Liver (tissue), 3 donors: ENCODE measurements around the gene SLC22A31.

Experiments used
- EGR1 ChIP-seq, 2 donors: IDR thresholded peaks; 2 replicates each; pipeline ENCODE4 v1.6.1; 2016 to 2018; ENCODE audit warnings: antibody characterized with exemption in 2 of 2, low read depth in 2 of 2
- GABPA ChIP-seq, 2 donors: IDR thresholded peaks in 1 of 2; conservative IDR thresholded peaks in 1 of 2; 2 replicates each; pipeline ENCODE4 v1.6.1; 2016; ENCODE audit warnings: antibody characterized with exemption in 2 of 2, mild to moderate bottlenecking in 1 of 2, moderate library complexity in 1 of 2
- HNF4G ChIP-seq: IDR thresholded peaks from 2 replicates; pipeline ENCODE4 v1.6.1; 2016; ENCODE audit warnings: antibody characterized with exemption
- NR2F2 ChIP-seq: IDR thresholded peaks from 2 replicates; pipeline ENCODE4 v1.6.1; 2016; ENCODE audit warnings: antibody characterized with exemption
- RAD21 ChIP-seq, 2 donors: IDR thresholded peaks; 2 replicates each; pipeline ENCODE4 v1.6.1; 2016; ENCODE audit warnings: antibody characterized with exemption in 2 of 2, mild to moderate bottlenecking in 2 of 2
- RXRA ChIP-seq, 2 donors: IDR thresholded peaks; 2 replicates each; pipeline ENCODE4 v1.6.1; 2017 to 2018; ENCODE audit warnings: antibody characterized with exemption in 2 of 2, mild to moderate bottlenecking in 1 of 2
- TAF1 ChIP-seq: conservative IDR thresholded peaks from 2 replicates; pipeline ENCODE4 v1.6.1; 2016; ENCODE audit warnings: antibody characterized with exemption, mild to moderate bottlenecking
- YY1 ChIP-seq: IDR thresholded peaks from 2 replicates; pipeline ENCODE4 v1.6.1; 2016; ENCODE audit warnings: antibody characterized with exemption, mild to moderate bottlenecking
- TF ChIP-seq, protein P1 (sequence below): fragments of 150-350 bp; IDR thresholded peaks from 2 replicates; pipeline ENCODE4 v1.5.1; 2017; ENCODE audit warnings: improper control_type of control experiment, low read depth, low read length; ENCODE audit not compliant: missing input control
- TF ChIP-seq, protein P2 (sequence below): IDR thresholded peaks from 2 replicates; pipeline ENCODE4 v1.6.1; 2016; ENCODE audit warnings: antibody characterized with exemption
- TF ChIP-seq, protein P3 (sequence below): IDR thresholded peaks from 2 replicates; pipeline ENCODE4 v1.6.1; 2016; ENCODE audit warnings: antibody characterized with exemption
- TF ChIP-seq, protein P4 (sequence below): IDR thresholded peaks from 2 replicates; pipeline ENCODE4 v1.6.1; 2016; ENCODE audit warnings: antibody characterized with exemption, mild to moderate bottlenecking
- donor health status: healthy.
- donor health status: healthy.

DNA sequence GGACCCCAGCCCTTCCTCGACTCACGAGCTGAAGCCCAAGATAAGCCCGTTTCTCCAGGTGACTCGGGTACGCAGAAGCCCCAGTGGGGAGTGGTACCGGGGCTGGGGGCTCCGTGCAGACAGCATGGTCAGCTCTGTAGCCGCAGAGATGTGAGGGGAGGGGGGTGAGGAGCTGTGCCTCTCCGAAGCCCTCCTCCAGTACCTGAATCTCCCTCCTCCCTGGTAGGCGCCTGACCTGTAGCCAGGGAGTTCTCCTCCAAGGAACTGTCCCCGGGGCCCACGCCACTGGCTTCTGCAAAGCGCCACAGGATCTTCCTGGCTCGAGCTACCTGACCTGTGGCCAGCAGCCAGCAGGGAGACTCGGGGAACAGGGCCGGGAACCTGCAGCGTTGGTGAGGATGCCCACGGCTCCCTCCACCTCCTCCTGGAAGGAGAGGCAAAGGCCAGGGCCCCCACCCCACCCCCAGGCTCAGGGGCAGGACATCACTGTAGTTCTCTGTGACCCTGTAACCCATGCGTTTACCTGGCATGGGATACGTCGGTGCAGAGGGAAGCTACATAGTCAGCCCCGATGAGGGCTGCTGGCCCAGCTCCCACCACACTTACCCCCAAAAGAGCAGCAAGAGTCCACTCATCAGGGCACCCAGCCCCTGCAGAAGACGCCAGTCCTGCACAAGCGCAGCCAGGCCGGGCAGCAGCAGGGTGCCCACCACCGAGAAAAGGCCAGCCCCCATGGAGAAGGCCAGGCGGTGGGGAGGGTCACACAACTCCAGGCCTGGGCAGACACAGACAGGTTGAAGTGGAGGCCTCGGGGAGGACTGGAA is 1.7 kb downstream of the SLC22A31 start:
- TF ChIP-seq, protein P1, sequence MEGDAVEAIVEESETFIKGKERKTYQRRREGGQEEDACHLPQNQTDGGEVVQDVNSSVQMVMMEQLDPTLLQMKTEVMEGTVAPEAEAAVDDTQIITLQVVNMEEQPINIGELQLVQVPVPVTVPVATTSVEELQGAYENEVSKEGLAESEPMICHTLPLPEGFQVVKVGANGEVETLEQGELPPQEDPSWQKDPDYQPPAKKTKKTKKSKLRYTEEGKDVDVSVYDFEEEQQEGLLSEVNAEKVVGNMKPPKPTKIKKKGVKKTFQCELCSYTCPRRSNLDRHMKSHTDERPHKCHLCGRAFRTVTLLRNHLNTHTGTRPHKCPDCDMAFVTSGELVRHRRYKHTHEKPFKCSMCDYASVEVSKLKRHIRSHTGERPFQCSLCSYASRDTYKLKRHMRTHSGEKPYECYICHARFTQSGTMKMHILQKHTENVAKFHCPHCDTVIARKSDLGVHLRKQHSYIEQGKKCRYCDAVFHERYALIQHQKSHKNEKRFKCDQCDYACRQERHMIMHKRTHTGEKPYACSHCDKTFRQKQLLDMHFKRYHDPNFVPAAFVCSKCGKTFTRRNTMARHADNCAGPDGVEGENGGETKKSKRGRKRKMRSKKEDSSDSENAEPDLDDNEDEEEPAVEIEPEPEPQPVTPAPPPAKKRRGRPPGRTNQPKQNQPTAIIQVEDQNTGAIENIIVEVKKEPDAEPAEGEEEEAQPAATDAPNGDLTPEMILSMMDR: no peak
- TF ChIP-seq, protein P2, sequence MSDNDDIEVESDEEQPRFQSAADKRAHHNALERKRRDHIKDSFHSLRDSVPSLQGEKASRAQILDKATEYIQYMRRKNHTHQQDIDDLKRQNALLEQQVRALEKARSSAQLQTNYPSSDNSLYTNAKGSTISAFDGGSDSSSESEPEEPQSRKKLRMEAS: no peak
- no peak for TF ChIP-seq RXRA (IDR thresholded peaks at IDR 0.05)
- TF ChIP-seq YY1: no peak
- TF ChIP-seq EGR1 (IDR thresholded peaks at IDR 0.05; ENCODE audit: low read depth in 2 of 2): no peak
- TF ChIP-seq, protein P3, sequence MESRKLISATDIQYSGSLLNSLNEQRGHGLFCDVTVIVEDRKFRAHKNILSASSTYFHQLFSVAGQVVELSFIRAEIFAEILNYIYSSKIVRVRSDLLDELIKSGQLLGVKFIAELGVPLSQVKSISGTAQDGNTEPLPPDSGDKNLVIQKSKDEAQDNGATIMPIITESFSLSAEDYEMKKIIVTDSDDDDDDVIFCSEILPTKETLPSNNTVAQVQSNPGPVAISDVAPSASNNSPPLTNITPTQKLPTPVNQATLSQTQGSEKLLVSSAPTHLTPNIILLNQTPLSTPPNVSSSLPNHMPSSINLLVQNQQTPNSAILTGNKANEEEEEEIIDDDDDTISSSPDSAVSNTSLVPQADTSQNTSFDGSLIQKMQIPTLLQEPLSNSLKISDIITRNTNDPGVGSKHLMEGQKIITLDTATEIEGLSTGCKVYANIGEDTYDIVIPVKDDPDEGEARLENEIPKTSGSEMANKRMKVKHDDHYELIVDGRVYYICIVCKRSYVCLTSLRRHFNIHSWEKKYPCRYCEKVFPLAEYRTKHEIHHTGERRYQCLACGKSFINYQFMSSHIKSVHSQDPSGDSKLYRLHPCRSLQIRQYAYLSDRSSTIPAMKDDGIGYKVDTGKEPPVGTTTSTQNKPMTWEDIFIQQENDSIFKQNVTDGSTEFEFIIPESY: no peak
- TF ChIP-seq TAF1: no peak
- TF ChIP-seq NR2F2: no peak
- no peak for TF ChIP-seq GABPA (IDR thresholded peaks at IDR 0.05 in 1 of 2, conservative IDR thresholded peaks at IDR 0.05 in 1 of 2)
- no peak for TF ChIP-seq HNF4G
- TF ChIP-seq, protein P4, sequence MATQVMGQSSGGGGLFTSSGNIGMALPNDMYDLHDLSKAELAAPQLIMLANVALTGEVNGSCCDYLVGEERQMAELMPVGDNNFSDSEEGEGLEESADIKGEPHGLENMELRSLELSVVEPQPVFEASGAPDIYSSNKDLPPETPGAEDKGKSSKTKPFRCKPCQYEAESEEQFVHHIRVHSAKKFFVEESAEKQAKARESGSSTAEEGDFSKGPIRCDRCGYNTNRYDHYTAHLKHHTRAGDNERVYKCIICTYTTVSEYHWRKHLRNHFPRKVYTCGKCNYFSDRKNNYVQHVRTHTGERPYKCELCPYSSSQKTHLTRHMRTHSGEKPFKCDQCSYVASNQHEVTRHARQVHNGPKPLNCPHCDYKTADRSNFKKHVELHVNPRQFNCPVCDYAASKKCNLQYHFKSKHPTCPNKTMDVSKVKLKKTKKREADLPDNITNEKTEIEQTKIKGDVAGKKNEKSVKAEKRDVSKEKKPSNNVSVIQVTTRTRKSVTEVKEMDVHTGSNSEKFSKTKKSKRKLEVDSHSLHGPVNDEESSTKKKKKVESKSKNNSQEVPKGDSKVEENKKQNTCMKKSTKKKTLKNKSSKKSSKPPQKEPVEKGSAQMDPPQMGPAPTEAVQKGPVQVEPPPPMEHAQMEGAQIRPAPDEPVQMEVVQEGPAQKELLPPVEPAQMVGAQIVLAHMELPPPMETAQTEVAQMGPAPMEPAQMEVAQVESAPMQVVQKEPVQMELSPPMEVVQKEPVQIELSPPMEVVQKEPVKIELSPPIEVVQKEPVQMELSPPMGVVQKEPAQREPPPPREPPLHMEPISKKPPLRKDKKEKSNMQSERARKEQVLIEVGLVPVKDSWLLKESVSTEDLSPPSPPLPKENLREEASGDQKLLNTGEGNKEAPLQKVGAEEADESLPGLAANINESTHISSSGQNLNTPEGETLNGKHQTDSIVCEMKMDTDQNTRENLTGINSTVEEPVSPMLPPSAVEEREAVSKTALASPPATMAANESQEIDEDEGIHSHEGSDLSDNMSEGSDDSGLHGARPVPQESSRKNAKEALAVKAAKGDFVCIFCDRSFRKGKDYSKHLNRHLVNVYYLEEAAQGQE: no peak
- no peak for TF ChIP-seq RAD21 (IDR thresholded peaks at IDR 0.05)
